ENCODE data around the gene ZNF567.
"Not testable (repeated sequence)": the region's sequence is repeated elsewhere in the genome, so short reads cannot be mapped to it uniquely, and the experiment has no call there.

Gene ZNF567

DNA sequence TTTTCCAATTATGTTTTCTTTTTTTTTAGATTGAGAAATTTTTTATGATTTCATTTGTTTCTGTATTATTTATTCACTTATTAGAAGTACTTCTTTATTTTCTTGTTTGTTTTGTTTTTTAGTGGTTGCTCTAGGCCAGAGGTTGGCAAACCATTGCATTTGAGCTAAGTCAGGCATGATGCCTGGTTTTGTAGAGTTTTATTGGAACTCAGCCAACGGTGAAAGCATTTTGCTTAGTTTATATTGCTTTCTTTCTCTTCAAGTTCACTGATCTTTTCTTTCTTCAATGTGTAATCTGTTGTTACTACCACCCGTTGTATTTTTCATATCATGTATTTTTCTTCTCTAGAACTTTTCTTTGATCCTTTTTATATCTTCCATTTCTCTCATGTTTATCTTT, 19.7 kb downstream of the ZNF567 start:
- TF ChIP-seq, protein P1, sequence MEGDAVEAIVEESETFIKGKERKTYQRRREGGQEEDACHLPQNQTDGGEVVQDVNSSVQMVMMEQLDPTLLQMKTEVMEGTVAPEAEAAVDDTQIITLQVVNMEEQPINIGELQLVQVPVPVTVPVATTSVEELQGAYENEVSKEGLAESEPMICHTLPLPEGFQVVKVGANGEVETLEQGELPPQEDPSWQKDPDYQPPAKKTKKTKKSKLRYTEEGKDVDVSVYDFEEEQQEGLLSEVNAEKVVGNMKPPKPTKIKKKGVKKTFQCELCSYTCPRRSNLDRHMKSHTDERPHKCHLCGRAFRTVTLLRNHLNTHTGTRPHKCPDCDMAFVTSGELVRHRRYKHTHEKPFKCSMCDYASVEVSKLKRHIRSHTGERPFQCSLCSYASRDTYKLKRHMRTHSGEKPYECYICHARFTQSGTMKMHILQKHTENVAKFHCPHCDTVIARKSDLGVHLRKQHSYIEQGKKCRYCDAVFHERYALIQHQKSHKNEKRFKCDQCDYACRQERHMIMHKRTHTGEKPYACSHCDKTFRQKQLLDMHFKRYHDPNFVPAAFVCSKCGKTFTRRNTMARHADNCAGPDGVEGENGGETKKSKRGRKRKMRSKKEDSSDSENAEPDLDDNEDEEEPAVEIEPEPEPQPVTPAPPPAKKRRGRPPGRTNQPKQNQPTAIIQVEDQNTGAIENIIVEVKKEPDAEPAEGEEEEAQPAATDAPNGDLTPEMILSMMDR (IDR thresholded peaks at IDR 0.05; ENCODE audit: low read depth, low read length, missing control alignments): no peak
- H3K4me3 ChIP-seq (ENCODE audit: low read depth, low read length): no peak overlapping the region

DNA sequence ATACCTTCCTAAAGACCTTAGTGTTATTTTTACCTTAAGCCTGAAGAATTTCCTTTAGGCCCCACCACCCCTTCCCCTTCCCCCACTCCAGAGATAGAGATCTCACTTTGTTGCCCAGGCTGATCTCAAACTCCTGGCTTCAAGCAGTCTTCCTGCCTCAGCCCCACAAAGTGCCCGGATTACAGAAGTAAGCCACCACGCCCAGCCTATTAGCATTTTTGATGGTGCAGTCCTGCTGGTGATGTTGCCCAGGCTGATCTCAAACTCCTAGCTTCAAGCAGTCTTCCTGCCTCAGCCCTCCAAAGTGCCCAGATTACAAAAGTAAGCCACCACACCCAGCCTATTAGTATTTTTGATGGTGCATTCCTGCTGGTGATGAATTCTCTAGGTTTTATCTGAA, 22.0 kb downstream of the ZNF567 start:
- TF ChIP-seq, protein P1 (IDR thresholded peaks at IDR 0.05; ENCODE audit: low read depth, low read length, missing control alignments): no peak
- no peak for DNase-seq (ENCODE audit: low read depth)
- no peak overlapping the region for H3K4me3 ChIP-seq (ENCODE audit: low read depth, low read length)
- in situ Hi-C loops (cut with HindIII; ENCODE audit: low sequenced_read_pairs): no loop called here

More for the DNA sequence above, 19.7 kb downstream of the ZNF567 start:
- no peak for DNase-seq (ENCODE audit: low read depth)
- in situ Hi-C loops (cut with HindIII; ENCODE audit: low sequenced_read_pairs): no loop called here

DNA sequence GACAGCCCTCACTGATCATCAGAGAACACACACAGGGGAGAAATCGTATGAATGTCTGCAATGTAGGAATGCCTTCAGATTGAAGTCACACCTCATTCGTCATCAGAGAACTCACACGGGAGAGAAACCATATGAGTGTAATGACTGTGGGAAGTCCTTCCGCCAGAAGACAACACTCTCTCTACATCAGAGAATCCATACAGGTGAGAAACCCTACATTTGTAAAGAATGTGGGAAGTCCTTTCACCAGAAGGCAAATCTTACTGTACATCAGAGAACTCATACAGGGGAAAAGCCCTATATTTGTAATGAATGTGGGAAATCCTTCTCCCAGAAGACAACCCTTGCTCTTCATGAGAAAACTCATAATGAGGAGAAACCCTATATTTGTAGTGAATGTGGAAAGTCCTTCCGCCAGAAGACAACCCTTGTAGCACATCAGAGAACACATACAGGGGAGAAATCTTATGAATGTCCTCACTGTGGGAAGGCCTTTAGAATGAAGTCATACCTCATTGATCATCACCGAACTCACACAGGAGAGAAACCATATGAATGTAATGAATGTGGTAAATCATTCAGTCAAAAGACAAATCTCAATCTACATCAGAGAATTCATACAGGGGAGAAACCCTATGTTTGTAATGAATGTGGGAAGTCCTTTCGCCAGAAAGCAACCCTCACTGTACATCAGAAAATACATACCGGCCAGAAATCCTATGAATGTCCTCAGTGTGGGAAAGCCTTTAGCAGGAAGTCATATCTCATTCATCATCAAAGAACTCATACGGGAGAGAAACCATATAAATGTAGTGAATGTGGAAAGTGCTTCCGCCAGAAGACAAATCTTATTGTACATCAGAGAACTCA, 32.5 kb downstream of the ZNF567 start:
- DNase-seq (ENCODE audit: low read depth): no peak
- in situ Hi-C loops (cut with HindIII; ENCODE audit: low sequenced_read_pairs): no loop called here
- TF ChIP-seq, protein P1 (IDR thresholded peaks at IDR 0.05; ENCODE audit: low read depth, low read length, missing control alignments): no peak
- H3K4me3 ChIP-seq (ENCODE audit: low read depth, low read length): no peak overlapping the region

DNA sequence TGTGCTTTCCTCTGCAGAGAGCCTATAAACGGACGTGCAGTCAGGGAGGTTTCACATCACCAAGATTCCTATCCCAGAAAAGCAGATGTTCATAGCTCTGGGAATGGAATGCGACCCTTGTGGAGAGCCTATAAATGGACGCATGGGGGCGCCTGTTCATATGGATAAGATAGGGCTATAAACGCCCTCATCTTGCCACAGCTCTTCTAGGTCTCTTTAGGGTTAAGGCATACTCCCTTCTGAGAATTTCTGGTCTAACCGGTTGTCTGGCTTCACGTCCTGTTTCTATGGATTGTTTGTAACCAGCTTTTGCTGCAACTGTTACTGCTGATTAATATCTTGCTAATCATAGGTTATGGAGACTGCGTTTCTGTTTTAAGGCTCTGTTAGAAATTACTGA, 48.8 kb downstream of the ZNF567 start:
- not testable (repeated sequence) for DNase-seq (ENCODE audit: low read depth)

DNA sequence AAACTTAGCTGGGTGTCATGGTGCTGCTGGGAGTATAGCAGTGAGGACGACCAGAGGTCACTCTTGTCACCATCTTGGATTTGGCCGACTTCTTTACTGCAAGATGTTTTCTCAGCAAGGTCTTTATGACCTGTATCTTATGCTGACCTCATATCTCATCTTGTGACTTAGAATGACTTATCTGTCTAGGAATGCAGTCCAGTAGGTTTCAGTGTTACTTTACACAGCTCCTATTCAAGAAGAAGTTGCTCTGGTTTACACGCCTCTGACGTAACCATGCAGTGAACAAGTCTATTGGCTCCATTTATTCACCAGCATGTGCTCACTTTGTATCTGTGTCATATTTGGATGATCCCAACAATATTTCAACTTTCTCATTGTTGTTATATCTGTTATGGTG, 58.5 kb downstream of the ZNF567 start:
- TF ChIP-seq, protein P1 (IDR thresholded peaks at IDR 0.05; ENCODE audit: low read depth, low read length, missing control alignments): no peak
- no peak for DNase-seq (ENCODE audit: low read depth)
- in situ Hi-C loops (cut with HindIII; ENCODE audit: low sequenced_read_pairs): no loop called here
- H3K4me3 ChIP-seq (ENCODE audit: low read depth, low read length): no peak overlapping the region

More for the DNA sequence above, 48.8 kb downstream of the ZNF567 start:
- H3K4me3 ChIP-seq (ENCODE audit: low read depth, low read length); in situ Hi-C loops (cut with HindIII; ENCODE audit: low sequenced_read_pairs): not testable (repeated sequence)

DNA sequence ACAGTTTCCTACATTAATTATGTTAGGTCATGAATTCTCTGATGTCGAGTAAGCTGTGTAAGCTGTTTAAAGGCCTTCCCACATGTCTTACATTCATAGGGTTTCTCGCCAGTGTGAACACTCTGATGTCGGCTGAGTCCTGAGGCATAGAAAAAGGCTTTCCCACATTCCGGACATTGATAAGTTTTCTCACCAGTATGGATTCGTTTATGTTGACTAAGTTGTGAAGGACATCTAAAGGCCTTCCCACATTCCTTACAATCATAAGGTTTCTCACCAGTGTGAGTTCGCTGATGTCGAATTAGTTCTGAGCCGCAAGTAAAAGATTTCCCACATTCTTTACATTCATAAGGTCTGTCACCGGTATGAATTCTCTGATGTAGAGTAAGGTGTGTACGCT, 60.3 kb downstream of the ZNF567 start:
- DNase-seq (ENCODE audit: low read depth): no peak
- in situ Hi-C loops (cut with HindIII; ENCODE audit: low sequenced_read_pairs): no loop called here
- H3K4me3 ChIP-seq (ENCODE audit: low read depth, low read length): no peak overlapping the region
- TF ChIP-seq, protein P1 (IDR thresholded peaks at IDR 0.05; ENCODE audit: low read depth, low read length, missing control alignments): no peak

Measured in astrocyte of the cerebellum (primary cell).